BE2C (cell line): ENCODE measurements around the gene LDLR.

Experiments used
- DNase-seq: peaks from one replicate; pipeline ENCODE4 v3.0.0-alpha.2; 2020
- H3K27me3 ChIP-seq: fragments of 250-450 bp; sonication (Bioruptor Pico); 2 replicates; pipeline ENCODE4 v1.5.1; 2020; ENCODE audit warnings: mild to moderate bottlenecking
- H3K36me3 ChIP-seq: fragments of 250-450 bp; sonication (Bioruptor Pico); 2 replicates; pipeline ENCODE4 v1.5.1; 2020; ENCODE audit warnings: mild to moderate bottlenecking
- H3K4me1 ChIP-seq: fragments of 250-450 bp; sonication (Bioruptor Pico); 2 replicates; pipeline ENCODE4 v1.5.1; 2020
- H3K4me3 ChIP-seq: 2 replicates; pipeline ENCODE4 v1.5.1; 2011; ENCODE audit warnings: low read depth, low read length
- H3K9me3 ChIP-seq: fragments of 250-450 bp; sonication (Bioruptor Pico); 2 replicates; pipeline ENCODE4 v1.5.1; 2020
- CTCF ChIP-seq: IDR thresholded peaks from 2 replicates; pipeline ENCODE4 v1.5.1; 2012; ENCODE audit warnings: mild to moderate bottlenecking, low read depth, low read length

The LDLR gene

GRCh38 chr19:11148001-11148400, 58.7 kb downstream of the LDLR start:
- Histone ChIP-seq H3K9me3 (no peaks in the 10 kb centered on the region), H3K36me3 (peaks cover 66% of the 10 kb centered on the region), H3K4me1 (peaks cover 3% of the 10 kb centered on the region), H3K4me3 (no peak overlapping the region), H3K27me3 (no peaks in the 10 kb centered on the region)
- DNase-seq: no peak
- TF ChIP-seq CTCF: no peak

- H3K4me1 ChIP-seq: peaks cover 4% of the 10 kb centered on the region; the same call in 1 of the 2 replicates
- DNase-seq: no peak
- no peak overlapping the region for H3K4me3 ChIP-seq
- H3K9me3 ChIP-seq: no peaks in the 10 kb centered on the region
- no peak for TF ChIP-seq CTCF
- H3K36me3 ChIP-seq: peaks cover 51% of the 10 kb centered on the region
- H3K27me3 ChIP-seq: no peaks in the 10 kb centered on the region
Observed at GRCh38 chr19:11151181-11151580, 61.9 kb downstream of the LDLR start.

- Histone ChIP-seq H3K9me3 (no peaks in the 10 kb centered on the region), H3K36me3 (peaks cover 42% of the 10 kb centered on the region), H3K27me3 (no peaks in the 10 kb centered on the region), H3K4me3 (no peak overlapping the region), H3K4me1 (peaks cover 4% of the 10 kb centered on the region; the same call in 1 of the 2 replicates)
- no peak for TF ChIP-seq CTCF
- DNase-seq: no peak
Observed at GRCh38 chr19:11152318-11153062, 63.2 kb downstream of the LDLR start.

GRCh38 chr19:11154683-11155047, 65.4 kb downstream of the LDLR start:
- Histone ChIP-seq H3K27me3 (no peaks in the 10 kb centered on the region), H3K4me1 (peaks cover 4% of the 10 kb centered on the region; the same call in 1 of the 2 replicates), H3K9me3 (no peaks in the 10 kb centered on the region), H3K4me3 (peak overlapping the region; percentile 98), H3K36me3 (peaks cover 20% of the 10 kb centered on the region)
- DNase-seq: no peak
- TF ChIP-seq CTCF: no peak

GRCh38 chr19:11155373-11156120, 66.3 kb downstream of the LDLR start, which contains the start of gene SPC24:
Gene SPC24 (minus strand): TSS chr19:11155782. CDS start chr19:11155776, 6 bp downstream.
- Histone ChIP-seq H3K36me3 (peaks cover 14% of the 10 kb centered on the region), H3K4me1 (peaks cover 4% of the 10 kb centered on the region; the same call in 1 of the 2 replicates), H3K27me3 (no peaks in the 10 kb centered on the region), H3K9me3 (no peaks in the 10 kb centered on the region), H3K4me3 (peak within 1 kb of the TSS; percentile 98)
- DNase-seq: peak; percentile 98
- TF ChIP-seq CTCF: no peak
